ENCODE data around the gene PRCP.
A peak's percentile ranks its signal among the peaks of the same experiment; 100 is the strongest.

PRCP gene

DNA sequence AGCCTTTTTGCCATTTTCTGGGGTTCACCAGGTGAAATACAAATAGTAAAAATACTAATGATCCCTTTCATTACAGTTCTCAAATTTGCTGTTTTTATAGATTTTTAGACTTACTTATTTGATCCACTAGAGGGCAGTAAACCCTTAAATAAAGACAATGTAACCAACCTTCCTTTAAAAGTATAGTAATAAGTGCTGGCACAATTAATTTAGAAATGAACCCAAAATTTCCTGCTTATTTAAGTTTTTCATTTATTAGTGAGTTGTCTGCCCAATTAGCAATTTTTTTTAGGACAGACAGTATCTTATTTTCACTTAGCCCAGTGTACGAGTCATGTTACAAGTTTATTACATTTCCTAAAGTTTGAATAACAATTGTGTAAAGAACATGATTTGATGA lies 6.0 kb upstream of the PRCP start:
- peak; percentile 18 for DNase-seq

GRCh38 chr11:82903843-82904586 lies 3.8 kb upstream of the PRCP start:
- no peak for DNase-seq

- DNase-seq = no peak
Observed at GRCh38 chr11:82902880-82903279, 2.6 kb upstream of the PRCP start.

DNA sequence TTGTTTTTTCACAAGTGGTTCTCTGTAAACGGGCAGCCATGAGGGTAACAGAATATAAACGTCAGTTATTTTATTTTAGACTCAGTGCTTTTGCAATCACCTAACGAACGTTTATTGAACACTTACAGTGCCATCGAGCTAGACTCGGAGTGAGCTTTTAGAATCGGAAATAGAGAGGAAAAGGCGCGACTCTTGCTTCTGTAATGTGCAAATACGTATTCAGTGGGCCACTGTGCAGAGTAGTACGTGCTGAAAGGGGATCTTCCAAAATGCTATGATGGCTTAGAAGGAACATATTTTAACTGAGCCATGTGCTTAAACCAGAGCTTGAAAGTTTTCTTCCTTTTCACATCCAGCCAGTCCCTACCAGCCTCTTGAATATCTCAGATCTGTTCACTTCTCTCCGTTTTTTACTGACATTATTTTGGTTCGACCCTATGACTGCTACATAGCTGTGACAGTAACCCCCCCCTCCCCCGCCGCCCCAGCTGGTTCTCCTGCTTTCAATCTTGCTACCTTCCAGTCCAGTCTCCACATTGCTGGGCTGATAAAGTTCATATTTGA lies 1.8 kb upstream of the PRCP start:
- DNase-seq = no peak

- DNase-seq = peak; percentile 98
Observed at GRCh38 chr11:82901165-82901921, 1.1 kb upstream of the PRCP start, which contains the start of gene DDIAS. Gene DDIAS, plus strand, starts transcription at chr11:82901736. Its CDS starts 13,003 bp downstream, at chr11:82914739.

GRCh38 chr11:82899957-82900276 lies 313 bp downstream of the PRCP start:
- no peak for DNase-seq

DNA sequence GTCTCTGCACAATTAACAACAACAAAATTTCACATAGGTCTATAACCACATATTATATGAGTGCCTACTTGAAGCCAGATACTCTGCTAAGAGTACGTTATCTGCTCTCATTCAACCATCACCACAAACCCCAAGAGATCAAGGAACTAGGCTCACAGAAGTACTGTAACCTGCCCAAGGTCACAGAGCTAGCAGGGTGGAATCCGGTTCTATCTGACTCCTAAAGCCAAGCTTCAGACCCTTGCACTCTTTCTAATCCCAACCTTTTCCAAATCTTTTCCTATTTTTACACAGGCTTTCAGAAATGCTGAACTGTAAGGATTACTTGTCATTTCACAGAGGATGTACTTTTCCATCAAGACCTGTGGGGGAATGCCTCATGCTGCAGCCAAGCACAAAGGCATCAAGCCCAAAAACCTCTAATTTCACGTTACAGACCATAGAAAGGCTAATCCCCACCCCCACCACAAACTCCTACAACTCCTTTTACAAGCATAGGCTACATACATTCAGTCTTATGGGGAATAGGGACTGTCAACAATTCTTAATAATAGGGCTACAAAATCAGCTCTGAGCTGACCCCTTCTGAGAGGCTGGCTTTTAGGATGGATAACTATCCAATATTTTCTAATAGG lies 927 bp downstream of the PRCP start:
- peak; percentile 36 for DNase-seq

- DNase-seq = no peak
Observed at GRCh38 chr11:82898241-82898640, 2.0 kb downstream of the PRCP start.

DNA sequence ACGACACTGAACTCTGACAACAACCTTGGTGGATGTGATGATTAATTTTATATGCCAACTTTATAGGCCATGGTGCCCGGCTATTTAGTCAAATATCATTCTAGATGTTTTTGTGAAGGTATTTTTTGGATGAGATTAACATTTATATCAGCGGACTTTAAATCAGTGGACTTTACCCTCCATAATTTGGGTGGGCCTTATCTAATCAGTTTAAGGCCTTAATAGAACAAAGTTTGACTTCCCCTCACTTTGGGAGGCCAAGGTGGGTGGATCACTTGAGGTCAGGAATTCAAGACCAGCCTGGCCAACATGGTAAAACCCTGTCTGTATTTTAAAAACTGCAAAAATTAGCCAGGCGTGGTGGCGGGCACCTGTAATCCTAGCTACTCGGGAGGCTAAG lies 4.0 kb downstream of the PRCP start:
- DNase-seq = no peak

- no peak for DNase-seq
Observed at GRCh38 chr11:82895437-82896091, 4.7 kb downstream of the PRCP start.

GRCh38 chr11:82892611-82893169 lies 7.5 kb downstream of the PRCP start:
- no peak for DNase-seq

DNA sequence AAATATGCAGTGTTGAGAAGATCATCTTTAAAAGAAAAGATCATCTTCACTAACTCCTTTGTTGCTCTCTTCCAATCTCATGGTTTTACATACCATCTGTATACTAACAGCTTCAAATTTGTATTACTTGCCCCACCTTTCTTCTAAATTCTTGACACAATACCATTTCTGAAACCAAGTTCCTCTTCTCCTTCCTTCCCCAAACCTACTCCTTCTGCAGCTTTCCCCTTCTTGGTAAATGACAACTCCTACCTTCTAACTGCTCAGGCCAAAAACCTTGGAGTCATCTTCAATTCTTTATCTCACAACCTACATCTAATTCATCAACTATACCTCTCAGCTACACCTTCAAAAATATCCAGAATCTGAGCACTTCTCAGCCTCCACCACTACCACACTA lies 9.3 kb downstream of the PRCP start:
- DNase-seq = no peak

DNA sequence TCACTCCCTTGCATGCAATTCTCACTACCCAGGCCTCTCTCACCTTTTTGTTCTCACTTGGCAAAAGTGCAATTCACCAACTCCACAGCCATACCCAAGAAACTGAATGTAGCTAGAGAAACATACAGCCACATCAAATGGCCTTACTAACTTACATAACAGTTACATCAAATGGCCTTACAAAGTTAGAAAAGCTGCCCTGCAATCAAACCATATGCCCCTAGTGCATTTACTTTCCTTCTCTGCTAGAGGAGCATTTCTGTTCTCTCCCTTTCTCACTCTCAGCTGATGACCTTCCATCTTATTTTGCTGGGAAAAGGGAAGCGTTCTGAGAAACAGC lies 10.3 kb downstream of the PRCP start:
- no peak for DNase-seq

DNA sequence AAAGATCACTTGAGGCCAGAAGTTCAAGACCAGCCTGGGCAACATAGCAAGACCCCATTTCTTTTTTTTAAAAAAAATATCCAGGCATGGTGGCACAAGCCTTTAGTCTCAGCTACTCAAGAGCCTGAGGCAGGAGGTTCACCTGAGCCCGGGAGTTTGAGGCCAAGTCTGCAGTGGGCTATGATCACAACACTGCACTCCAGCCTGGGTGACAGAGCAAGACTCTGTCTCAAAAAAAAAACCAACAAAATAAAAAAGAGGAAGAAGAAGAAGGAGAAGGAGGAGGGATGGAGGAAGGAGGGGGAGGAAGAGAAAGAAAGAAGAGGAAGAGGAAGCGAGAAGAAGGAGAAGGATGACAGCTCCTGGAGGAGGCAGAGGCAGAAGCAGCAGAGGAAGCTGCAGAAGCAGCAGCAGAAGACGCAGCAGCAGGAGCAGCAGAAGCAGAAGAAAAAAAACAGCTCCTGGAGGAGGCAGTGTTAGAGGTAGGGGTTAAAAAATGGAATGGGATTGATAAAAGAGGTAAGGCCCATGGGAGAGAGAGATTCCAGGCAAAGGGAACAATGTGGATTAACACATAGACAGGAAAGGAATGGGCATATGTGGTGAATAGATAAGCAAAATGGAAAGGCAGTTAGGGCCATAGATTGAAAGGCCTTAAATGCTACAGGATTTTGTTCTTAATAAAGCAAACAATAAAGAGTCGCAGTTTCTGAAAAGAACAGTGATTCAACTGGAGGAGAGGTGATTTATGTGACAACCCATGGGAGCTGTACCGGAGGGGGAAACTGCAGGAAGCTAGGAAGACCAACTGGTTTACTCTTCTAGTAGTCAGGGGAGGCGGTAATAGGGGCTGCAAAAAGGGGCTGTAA lies 10.9 kb downstream of the PRCP start:
- DNase-seq = no peak

GRCh38 chr11:82883853-82884252 lies 16.4 kb downstream of the PRCP start:
- DNase-seq = no peak

DNA sequence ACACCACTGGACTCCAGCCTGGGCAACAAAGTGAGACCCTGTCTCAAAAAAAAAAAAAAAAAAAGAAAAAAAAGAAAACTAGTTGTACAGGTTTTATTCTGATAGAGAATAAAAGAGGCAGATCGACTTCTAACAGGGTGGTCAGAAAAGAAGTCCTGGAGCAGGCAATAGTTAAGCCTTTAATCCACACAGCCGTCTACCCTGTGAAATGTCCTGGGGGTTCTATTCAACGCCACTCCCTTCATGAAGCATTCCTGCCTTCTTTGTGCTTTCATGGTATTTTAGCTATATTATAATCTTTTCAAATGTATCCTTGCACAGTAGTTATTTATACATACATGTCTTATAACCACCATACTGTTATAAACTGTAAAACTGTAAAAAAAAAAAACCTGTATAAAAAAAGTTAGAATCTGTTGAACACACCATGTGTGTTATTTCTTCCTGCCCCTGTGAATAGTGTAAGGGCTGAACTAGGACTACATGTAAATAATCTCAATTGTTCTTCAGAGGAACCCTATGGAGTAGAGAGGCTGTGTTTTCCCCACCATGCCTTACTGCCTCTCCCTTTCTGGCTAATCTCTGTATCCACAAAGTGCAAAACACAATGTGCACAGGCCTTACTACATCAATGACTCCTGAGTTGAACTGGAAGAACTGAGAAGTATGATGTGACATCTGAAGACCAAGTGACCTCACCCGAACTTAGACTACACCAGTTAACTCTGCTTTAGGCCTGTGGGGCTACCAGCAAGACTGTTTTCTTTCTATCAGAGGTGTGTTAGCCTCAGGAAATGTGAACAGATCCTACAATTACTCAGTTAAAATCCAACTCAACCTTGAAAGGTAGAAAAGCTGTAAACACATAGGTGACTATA lies 25.3 kb downstream of the PRCP start:
- no peak for DNase-seq

DNA sequence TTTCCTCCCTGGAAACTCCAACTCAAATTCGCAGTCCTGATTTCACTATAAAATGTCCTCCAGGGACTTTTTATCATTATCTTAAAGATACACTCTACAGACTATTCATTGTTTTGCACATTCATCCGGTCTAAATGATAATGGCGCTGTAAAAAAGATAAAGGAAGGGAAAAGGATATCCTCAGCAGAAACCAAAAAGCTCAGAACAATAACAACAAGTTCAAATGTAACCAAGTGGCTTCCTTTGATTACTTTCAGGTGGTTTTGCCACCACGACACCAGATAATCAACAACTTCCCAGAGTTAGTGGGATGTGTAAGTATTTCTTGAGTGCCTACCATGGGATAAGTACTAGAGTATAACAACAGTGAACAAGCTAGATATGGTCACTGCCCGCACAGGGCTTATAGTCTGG lies 26.3 kb downstream of the PRCP start:
- no peak for DNase-seq

DNA sequence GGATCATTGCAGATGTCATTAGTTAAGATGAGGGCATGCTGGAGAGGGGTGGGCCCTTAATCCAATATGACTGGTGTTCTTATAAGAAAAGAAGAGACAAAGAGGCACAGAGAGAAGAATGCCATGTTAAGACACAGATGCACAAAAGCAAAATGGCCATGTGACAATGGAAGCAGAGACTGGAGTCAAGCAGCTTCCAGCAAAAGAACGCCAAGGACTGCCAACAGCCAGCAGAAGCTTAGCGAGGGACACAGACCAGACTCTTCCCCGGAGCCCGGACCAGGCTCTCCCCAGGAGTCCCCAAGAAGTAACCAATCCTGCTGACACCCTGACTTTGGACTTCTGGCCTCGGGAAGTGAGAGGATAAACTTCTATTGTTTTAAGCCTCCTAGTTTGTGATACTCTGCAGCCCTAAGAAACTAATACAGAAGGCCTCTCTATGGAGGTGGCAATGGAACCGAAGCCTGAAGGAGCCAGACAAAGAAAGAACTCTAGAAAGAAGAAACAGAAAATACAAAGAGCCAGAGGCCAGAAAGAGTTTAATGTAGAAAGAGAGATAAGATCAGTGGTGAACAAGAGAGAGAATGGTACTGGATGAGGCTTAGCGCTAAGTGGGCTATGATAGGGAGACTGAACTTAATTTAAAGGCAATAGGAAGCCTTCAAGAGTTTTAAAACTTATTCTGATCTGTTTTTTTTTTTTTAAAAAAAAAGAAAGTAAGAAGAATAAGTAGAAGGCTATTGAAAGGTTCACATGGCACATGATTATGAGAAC lies 27.7 kb downstream of the PRCP start:
- no peak for DNase-seq

GRCh38 chr11:82871646-82872045 lies 28.6 kb downstream of the PRCP start:
- DNase-seq = no peak

GRCh38 chr11:82869657-82870056 lies 30.6 kb downstream of the PRCP start:
- no peak for DNase-seq

Measured in DMS79 (cell line).